Measurements from ENCODE around the gene GLYAT.

The GLYAT gene, protein sequence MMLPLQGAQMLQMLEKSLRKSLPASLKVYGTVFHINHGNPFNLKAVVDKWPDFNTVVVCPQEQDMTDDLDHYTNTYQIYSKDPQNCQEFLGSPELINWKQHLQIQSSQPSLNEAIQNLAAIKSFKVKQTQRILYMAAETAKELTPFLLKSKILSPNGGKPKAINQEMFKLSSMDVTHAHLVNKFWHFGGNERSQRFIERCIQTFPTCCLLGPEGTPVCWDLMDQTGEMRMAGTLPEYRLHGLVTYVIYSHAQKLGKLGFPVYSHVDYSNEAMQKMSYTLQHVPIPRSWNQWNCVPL

DNA sequence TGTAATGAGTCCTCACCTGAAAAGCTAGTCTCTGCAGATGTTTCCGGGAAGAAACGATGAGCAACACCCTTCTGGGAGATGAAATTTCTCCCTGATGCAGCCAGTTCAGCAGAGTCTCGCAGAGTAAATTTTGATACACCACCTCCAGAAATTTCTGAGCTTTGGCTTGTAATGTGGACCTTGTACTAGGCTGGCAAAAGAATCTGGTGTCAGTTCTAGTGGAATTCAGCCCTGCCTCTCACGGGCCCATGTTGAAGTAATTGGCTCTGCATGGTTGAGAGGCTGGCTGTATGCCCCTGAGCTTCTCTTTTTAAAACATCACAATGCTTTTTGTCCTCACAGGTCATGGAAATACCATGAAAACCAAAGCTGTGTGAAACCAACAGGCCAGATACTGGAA is at the start of gene GLYAT:
GLYAT (minus strand) TSS at position 125 of the 400 bp plus-strand sequence. CDS start 7,447 bp downstream, outside the sequence.
- DNase-seq (ENCODE audit: low spot score): no peak
- TF ChIP-seq, protein P1, sequence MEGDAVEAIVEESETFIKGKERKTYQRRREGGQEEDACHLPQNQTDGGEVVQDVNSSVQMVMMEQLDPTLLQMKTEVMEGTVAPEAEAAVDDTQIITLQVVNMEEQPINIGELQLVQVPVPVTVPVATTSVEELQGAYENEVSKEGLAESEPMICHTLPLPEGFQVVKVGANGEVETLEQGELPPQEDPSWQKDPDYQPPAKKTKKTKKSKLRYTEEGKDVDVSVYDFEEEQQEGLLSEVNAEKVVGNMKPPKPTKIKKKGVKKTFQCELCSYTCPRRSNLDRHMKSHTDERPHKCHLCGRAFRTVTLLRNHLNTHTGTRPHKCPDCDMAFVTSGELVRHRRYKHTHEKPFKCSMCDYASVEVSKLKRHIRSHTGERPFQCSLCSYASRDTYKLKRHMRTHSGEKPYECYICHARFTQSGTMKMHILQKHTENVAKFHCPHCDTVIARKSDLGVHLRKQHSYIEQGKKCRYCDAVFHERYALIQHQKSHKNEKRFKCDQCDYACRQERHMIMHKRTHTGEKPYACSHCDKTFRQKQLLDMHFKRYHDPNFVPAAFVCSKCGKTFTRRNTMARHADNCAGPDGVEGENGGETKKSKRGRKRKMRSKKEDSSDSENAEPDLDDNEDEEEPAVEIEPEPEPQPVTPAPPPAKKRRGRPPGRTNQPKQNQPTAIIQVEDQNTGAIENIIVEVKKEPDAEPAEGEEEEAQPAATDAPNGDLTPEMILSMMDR (IDR thresholded peaks at IDR 0.05; ENCODE audit: extremely low read depth, insufficient read depth, missing control alignments): no peak
- in situ Hi-C loops (cut with MboI; ENCODE audit: low pct_unique_long_range_greater_than_20kb, low sequenced_read_pairs, unreplicated experiment): no loop called here

DNA sequence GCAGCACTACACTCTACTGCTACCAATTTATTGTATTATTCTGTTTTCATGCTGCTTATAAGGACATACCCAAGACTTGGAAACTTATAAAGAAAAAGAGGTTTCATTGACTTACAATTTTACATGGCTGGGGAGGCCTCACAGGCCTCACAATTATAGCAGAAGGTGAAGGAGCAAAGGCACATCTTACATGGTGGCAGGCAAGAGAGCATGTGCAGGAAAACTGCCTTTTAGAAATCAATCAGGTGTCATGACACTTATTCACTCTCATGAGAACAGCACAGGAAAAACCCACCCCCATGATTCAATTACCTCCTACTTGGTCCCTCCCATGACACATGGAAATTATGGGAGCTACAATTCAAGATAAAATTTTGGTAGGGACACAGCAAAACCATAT is 49.6 kb upstream of the GLYAT start:
- TF ChIP-seq, protein P1 (IDR thresholded peaks at IDR 0.05; ENCODE audit: extremely low read depth, insufficient read depth, missing control alignments): no peak
- DNase-seq (ENCODE audit: low spot score): no peak
- in situ Hi-C loops (cut with MboI; ENCODE audit: low pct_unique_long_range_greater_than_20kb, low sequenced_read_pairs, unreplicated experiment): no loop called here

DNA sequence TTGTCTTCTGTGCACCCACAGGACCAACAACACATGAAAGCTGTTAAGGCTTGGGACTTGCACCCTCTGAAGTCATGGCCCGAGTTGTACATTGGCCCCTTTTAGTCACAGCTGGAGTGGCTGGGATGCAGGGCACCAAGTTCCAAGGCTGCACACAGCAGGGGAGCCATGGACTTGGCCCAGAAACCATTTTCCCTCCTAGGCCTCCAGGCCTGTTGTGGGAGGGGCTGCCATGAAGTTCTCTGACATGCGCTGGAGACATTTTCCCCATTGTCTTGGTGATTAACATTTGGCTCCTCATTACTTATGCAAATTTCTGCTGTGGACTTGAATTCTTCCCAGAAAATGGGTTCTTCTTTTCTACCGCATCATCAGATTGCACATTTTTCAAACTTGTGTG is 48.8 kb upstream of the GLYAT start:
- in situ Hi-C loops (cut with MboI; ENCODE audit: low pct_unique_long_range_greater_than_20kb, low sequenced_read_pairs, unreplicated experiment): no loop called here
- no peak for DNase-seq (ENCODE audit: low spot score)
- TF ChIP-seq, protein P1 (IDR thresholded peaks at IDR 0.05; ENCODE audit: extremely low read depth, insufficient read depth, missing control alignments): no peak

DNA sequence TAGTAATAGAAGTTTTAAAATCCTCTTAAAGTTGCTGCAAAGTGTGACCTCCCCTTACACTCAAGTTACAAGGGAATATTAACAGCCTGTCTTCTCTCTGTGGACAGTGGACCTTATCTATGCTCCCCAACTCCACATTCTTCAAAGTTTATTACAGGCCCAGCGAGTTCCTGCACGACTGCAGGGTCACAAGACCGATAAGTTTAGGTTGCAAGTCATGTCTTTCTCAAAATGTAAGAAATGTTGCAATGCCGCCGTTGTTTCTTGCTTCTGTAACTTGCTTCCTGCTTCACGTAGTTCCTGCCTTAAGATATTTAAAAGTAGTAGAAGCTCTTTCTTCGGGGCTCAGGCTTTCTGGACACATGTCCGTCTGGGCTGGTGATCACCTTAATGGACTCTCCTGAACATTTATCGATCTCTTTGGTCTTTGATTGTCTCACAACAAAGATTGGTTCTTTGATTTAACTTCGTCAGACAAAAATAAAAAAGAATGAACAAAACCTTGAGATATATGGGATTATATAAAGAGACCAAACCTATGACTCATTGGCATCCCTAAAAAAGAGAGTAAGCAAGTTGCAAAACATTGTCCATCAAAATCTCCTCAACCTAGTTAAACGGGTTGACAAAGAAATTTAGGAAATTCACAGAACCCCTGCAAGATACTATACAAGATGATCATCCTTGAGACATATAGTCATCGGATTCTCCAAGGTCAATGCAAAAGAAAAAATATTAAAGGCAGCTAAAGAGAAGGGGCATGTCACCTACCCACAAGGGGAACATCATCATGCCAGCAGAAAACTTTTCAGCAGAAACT is 45.4 kb upstream of the GLYAT start:
- no peak for DNase-seq (ENCODE audit: low spot score)
- in situ Hi-C loops (cut with MboI; ENCODE audit: low pct_unique_long_range_greater_than_20kb, low sequenced_read_pairs, unreplicated experiment): no loop called here
- TF ChIP-seq, protein P1 (IDR thresholded peaks at IDR 0.05; ENCODE audit: extremely low read depth, insufficient read depth, missing control alignments): no peak

DNA sequence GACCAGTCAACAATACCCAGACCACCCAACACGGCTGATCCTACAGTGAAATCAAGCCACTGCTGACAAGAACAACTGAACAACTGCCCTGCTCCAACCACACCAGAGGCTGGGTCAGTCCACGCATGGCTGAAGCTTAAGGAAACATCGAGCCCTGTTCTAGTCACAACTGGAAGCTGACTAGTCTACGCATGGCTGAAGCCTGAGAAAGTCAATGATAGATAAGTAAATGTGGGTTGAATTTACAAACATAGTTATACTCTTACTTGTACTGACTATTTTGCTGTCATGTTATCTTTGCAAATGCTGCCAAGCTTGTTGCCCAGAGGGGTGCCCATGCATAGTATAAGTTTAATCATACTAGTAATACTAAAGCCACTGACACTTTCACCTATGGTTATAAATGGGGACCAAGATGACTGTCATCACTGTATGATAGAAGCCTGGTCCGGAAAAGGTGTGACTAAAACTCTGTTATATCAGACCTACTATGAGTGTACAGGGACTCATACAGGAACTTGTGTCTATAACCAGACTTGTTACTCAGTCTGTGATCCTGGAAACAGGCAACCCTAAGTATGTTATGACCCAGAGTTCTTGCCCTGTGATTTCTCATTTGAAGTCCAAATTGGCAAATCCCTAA is 43.4 kb upstream of the GLYAT start:
- DNase-seq (ENCODE audit: low spot score): no peak
- in situ Hi-C loops (cut with MboI; ENCODE audit: low pct_unique_long_range_greater_than_20kb, low sequenced_read_pairs, unreplicated experiment): no loop called here
- TF ChIP-seq, protein P1 (IDR thresholded peaks at IDR 0.05; ENCODE audit: extremely low read depth, insufficient read depth, missing control alignments): no peak

DNA sequence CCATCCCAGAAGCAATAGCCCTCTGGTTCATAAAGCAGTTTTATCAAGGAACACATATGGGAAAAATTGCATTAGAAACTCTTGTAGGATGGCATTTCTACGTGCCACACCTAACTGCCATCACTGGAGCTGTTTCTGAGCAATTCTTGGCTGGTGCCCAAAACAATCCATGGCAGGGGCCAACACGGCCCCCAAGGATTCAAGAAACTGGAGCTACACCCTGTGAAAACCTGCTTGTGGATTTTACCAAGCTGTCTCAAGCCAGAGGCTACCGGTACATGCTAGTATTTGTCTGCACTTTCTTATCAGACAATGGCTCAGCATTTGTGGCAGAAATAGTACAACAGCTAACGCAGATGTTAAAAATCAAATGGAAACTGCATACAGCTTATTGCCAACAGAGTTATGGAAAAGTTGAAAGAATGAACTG is 42.4 kb upstream of the GLYAT start:
- no peak for DNase-seq (ENCODE audit: low spot score)
- in situ Hi-C loops (cut with MboI; ENCODE audit: low pct_unique_long_range_greater_than_20kb, low sequenced_read_pairs, unreplicated experiment): no loop called here
- TF ChIP-seq, protein P1 (IDR thresholded peaks at IDR 0.05; ENCODE audit: extremely low read depth, insufficient read depth, missing control alignments): no peak
